Measurements from ENCODE around the gene AFF3.
"Not testable (repeated sequence)": the region's sequence is repeated elsewhere in the genome, so short reads cannot be mapped to it uniquely, and the experiment has no call there.

The AFF3 gene

GRCh38 chr2:99776206-99776905 is 366.0 kb downstream of the AFF3 start:
- DNase-seq: no peak

- no peak for DNase-seq
Measured at GRCh38 chr2:99775585-99775984, 366.8 kb downstream of the AFF3 start.

- not testable (repeated sequence) for DNase-seq
Measured at GRCh38 chr2:99773642-99774041, 368.7 kb downstream of the AFF3 start.

DNA sequence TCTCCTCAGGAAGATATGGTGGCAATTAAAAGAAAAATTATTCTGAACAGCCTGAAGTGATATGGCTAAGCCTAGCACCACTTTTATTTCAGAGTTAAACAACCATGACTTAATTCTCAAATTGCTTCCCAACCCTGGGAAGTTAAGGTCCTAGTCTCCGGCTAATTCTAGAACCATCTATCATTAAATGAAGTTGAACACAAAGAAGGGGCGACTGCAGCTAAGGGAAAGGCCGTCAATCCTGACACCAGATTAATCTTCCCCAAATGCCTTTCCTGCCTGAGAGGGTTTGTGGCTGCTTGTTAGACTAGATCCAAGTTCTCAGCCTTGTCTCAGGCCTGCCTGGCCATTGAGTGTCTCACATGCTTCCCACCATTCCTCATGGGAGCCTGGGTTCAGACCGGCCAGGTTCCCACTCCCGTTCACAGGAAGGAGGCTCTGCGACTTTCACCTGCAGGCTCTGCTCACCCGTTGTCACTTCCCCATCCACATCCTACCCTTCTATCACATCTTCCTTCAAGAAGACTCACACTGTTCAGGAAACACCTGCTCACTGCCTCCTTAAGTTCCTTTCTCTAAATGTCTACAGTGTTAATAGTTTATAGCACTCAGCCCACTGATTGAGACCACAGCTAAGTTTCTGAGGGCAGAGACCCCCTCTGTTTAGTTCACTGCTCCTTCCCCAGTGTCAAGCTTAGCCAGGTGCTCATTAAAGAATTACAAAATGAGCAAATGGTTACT is 369.6 kb downstream of the AFF3 start:
- DNase-seq: no peak

- DNase-seq: no peak
Measured at GRCh38 chr2:99771681-99772333, 370.6 kb downstream of the AFF3 start.

GRCh38 chr2:99770876-99771275 is 371.5 kb downstream of the AFF3 start:
- DNase-seq: no peak

GRCh38 chr2:99765731-99766318 is 376.6 kb downstream of the AFF3 start:
- DNase-seq: no peak

GRCh38 chr2:99763764-99764163 is 378.6 kb downstream of the AFF3 start:
- no peak for DNase-seq

GRCh38 chr2:99762714-99763113 is 379.7 kb downstream of the AFF3 start:
- DNase-seq: no peak

- DNase-seq: no peak
Measured at GRCh38 chr2:99757611-99758114, 384.7 kb downstream of the AFF3 start.

- DNase-seq: no peak
Measured at GRCh38 chr2:99756059-99756458, 386.3 kb downstream of the AFF3 start.

DNA sequence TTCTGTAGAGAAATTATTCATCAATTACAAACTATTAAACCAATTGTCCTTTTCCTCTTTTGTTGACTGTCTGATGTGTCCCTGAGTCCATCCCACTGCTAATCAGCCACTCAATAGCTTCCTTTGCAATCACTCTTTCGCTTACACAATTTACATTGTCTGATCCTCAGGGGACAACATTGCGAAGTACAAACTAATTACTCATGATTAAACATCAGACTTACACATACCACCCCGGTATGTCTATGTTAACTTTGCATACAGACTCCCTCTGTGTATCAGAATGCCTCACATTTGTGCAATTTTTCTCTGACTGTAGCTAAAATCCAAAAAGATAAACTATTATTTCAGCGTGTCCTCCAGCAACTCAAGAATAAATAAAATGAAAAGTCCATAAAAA is 388.2 kb downstream of the AFF3 start:
- DNase-seq: no peak

DNA sequence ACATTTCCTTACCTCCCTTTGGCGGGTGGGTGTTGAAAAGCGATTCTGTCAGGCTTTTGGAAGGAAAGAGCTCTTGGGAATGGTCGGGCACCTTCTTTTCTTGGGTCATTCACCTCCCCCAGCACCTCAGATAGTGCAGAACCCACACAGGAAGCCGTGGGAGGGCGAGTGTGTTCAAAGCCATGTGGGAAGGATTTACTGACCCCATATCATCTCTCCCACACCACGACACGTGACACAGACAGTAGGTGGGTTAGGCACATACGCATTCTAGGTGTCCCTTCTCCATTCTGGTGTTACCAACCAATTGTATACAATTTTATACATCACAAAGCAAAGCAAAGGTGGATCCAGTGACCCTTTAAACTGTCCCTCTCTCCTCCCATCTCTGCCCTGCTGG is 388.9 kb downstream of the AFF3 start:
- no peak for DNase-seq

DNA sequence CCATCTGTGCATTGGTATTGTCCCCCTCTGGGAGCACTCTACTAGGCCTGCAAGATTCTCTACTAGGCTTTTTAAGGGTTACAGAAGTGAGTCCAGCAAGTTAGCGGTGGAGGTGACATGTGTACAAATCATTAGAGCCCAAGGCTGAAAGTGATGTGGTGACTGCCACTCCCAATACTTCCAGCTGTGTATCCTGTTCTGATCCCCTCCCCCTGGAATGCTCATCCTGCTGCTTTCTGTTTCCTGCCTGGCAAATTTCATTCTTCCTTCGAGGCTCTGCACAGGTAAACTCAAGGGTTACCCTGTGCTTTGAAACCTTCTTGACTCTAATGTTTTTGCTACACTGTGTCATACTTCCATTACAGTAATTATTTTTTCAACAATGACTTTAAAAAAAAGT is 394.0 kb downstream of the AFF3 start:
- no peak for DNase-seq

DNA sequence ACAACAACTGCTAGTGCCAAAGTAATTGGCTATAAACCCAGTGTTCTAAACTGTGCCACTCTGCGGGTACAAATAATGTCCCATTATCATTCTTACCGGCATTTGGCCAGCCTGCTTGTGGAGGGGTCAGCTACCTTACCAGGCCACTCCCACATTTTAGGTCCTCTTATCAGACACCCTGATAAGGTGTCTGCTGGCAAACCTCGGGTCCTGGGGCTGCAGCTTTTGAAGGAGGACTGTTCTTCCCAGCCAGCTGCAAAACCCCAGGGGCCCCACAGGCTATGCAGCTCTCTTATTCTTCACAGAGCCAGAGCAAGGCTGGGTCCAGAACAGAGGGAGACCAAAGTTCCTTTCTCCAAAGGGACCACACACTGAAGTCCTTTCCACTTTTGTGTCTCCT is 394.5 kb downstream of the AFF3 start:
- no peak for DNase-seq

DNA sequence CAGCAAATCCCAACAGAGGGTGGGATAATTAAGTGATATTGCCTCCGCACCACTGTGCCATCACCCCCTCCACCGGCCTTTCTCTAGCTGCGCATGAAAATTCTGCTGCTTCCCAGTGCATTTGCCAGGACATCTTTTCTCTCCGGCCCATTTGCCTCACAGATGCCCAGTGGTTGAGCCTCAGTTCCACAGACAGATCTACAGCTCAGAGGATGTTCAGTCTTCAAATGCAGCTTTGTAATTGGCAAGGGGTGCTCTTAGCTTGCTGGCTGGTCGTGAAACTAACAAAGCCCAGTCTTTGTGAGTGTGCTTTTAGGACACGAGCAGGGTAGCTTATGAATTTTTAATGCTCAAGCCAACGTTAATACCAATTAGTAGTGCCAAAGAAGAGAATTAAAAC is 399.2 kb downstream of the AFF3 start:
- no peak for DNase-seq

DNA sequence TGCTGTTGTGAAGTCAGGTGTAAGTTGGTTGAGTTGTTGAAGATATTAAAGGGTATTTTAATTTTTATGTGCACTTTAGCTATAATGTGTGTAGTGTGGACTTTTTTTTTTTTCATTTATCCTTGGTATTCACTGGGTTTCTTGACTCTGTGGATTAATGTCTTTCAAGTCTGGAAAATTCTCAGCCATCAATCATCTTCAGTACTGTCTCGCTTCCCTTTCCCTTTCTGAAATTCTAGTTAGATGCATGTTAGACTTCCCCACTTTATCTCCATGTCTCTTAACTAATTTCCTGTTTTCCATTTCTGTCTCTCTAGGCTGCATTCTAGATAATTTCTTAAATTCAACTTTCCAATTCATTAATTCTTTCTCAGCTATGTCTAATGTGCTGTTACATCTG is 404.9 kb downstream of the AFF3 start:
- no peak for DNase-seq

- no peak for DNase-seq
Measured at GRCh38 chr2:99735753-99736152, 406.6 kb downstream of the AFF3 start.

DNA sequence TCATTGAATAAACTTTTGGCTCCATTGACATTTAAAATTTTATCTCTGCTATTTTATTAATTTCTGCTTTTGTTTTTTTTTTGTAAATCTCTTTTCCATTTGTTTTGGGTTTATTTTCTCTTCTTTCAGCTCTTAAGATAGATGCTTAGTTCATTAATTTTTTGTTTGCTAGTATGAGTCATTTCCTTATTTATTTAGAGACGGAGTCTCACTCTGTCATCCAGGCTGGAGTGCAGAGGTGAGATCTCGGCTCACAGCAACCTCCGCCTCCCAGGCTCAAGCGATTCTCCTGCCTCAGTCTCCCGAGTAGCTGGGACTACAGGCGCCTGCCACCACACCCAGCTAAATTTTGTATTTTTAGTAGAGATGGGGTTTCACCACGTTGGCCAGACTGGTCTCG is 407.1 kb downstream of the AFF3 start:
- DNase-seq: not testable (repeated sequence)

GRCh38 chr2:99734236-99734635 is 408.2 kb downstream of the AFF3 start:
- DNase-seq: no peak

GRCh38 chr2:99729104-99730025 is 413.0 kb downstream of the AFF3 start:
- no peak for DNase-seq

DNA sequence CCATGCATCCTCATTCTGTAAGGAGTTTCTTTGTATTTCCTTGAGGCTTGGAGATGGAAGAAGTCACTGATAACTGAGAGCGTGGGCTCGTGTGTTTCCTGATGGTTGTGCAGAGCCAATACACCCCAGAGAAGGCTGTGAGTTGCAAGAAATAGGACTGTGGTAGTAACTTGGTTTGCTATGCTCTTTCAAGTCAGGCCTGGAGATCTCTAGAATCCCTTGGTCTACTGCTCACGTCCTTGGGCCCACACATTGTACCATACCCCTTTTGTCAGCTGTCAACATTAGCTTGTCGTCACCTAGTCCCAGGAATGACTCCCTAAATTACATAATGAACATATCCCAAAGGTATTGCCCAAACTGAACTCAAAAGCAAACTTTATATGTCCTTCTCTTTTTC is 414.2 kb downstream of the AFF3 start:
- DNase-seq: no peak
